ENCODE measurements around the gene RYR2. TPM values are rescaled to one million over a fixed set of nuclear protein-coding genes. Genes with fewer than 3 reads are reported as not detected.

The RYR2 gene
- total RNA-seq, 1 experiment from 2014 or later: 2.8 TPM

DNA sequence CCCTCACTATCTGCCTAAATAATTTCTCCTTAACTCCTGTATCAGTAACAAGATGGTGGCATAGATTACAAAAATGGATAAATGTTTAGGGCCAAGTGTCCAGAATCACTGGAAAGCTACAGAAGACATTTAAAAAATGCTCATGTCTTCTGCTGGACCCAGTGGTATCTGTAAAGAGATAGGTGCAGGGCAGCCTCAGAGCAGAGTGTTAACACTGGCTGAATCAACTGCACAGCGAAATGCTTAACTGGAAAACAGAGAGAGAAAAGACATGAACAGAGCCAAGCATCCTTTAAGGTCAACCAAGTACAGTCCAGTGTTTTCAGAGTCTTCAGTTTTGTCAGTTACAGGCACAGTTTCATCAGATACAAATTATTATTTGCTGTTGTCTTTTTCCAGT is 429.4 kb downstream of the RYR2 start:
- Histone ChIP-seq H3K27ac (ENCODE audit: low read depth, low read length, poor library complexity, severe bottlenecking) (no peak overlapping the region), H3K4me3 (ENCODE audit: low read depth, low read length, poor library complexity, severe bottlenecking) (no peak overlapping the region), H3K9me3 (ENCODE audit: low read depth, low read length, poor library complexity, severe bottlenecking) (no peaks in the 10 kb centered on the region), H3K27me3 (replicated peaks; ENCODE audit: insufficient read depth, low read depth, low read length, poor library complexity) (no peaks in the 10 kb centered on the region), H3K36me3 (ENCODE audit: insufficient read depth, low read length, poor library complexity, severe bottlenecking) (no peaks in the 10 kb centered on the region), H3K4me1 (ENCODE audit: insufficient read depth, low read length, poor library complexity, severe bottlenecking) (no peaks in the 10 kb centered on the region)
- DNase-seq (ENCODE audit: low spot score): no peak
- CTCF ChIA-PET: no interaction called here
- intact Hi-C loops (cut with micrococcal nuclease; ENCODE audit: unreplicated experiment): no loop called here
- POLR2A ChIA-PET (ENCODE audit: low non-redundant PET): no interaction called here
- BruUV-seq (replicated peaks): no TSS peak
- no peak for TF ChIP-seq EZH2 (IDR thresholded peaks at IDR 0.05; ENCODE audit: borderline replicate concordance, low read depth, low read length, poor library complexity, severe bottlenecking)
- TF ChIP-seq, protein P1, sequence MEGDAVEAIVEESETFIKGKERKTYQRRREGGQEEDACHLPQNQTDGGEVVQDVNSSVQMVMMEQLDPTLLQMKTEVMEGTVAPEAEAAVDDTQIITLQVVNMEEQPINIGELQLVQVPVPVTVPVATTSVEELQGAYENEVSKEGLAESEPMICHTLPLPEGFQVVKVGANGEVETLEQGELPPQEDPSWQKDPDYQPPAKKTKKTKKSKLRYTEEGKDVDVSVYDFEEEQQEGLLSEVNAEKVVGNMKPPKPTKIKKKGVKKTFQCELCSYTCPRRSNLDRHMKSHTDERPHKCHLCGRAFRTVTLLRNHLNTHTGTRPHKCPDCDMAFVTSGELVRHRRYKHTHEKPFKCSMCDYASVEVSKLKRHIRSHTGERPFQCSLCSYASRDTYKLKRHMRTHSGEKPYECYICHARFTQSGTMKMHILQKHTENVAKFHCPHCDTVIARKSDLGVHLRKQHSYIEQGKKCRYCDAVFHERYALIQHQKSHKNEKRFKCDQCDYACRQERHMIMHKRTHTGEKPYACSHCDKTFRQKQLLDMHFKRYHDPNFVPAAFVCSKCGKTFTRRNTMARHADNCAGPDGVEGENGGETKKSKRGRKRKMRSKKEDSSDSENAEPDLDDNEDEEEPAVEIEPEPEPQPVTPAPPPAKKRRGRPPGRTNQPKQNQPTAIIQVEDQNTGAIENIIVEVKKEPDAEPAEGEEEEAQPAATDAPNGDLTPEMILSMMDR (conservative IDR thresholded peaks at IDR 0.05; ENCODE audit: low read depth, low read length): no peak

DNA sequence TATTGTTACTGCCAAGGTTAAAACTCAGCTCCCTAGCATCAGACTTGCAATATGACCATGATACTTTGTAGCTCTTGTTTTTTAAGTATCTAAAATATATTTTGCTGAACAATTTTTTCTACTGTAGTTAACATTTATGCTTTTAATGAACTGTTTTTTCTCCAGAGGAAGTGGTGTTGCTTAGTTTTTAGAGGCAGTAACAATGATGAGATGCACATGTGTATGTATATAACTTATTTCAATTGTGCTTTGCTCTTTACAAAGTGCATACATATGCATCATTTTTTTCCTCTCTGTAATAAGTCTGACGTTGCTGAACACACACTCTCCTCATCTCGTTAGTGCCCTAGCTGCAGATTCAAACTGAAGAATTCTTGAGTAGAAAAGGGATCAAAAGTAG is 430.0 kb downstream of the RYR2 start:
- POLR2A ChIA-PET (ENCODE audit: low non-redundant PET): no interaction called here
- intact Hi-C loops (cut with micrococcal nuclease; ENCODE audit: unreplicated experiment): no loop called here
- TF ChIP-seq EZH2 (IDR thresholded peaks at IDR 0.05; ENCODE audit: borderline replicate concordance, low read depth, low read length, poor library complexity, severe bottlenecking): no peak
- TF ChIP-seq, protein P1 (conservative IDR thresholded peaks at IDR 0.05; ENCODE audit: low read depth, low read length): no peak
- no peaks in the 10 kb centered on the region for H3K36me3 ChIP-seq (ENCODE audit: insufficient read depth, low read length, poor library complexity, severe bottlenecking)
- no peak overlapping the region for H3K27ac ChIP-seq (ENCODE audit: low read depth, low read length, poor library complexity, severe bottlenecking)
- DNase-seq (ENCODE audit: low spot score): no peak
- no peaks in the 10 kb centered on the region for H3K27me3 ChIP-seq (replicated peaks; ENCODE audit: insufficient read depth, low read depth, low read length, poor library complexity)
- no peak overlapping the region for H3K4me3 ChIP-seq (ENCODE audit: low read depth, low read length, poor library complexity, severe bottlenecking)
- no peaks in the 10 kb centered on the region for H3K4me1 ChIP-seq (ENCODE audit: insufficient read depth, low read length, poor library complexity, severe bottlenecking)
- no TSS peak for BruUV-seq (replicated peaks)
- CTCF ChIA-PET: no interaction called here
- H3K9me3 ChIP-seq (ENCODE audit: low read depth, low read length, poor library complexity, severe bottlenecking): no peaks in the 10 kb centered on the region

DNA sequence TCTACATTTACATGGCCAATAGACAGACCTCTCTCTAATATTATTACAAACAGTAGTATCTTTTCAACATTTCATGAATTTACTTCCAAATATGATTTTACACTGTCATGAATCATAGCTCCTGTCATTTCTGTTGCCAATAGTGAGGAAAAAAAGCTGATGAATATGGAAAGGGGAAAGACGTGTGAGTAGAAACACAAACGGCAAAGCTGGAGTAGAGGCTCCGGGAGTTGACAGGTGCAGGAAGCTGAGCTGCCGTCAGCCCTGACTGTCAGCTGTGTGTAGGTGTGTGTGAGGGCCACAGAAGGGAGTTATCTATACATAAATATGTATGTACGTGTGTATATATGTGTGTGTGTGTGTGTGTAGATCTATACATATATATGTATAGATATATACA is 431.9 kb downstream of the RYR2 start:
- POLR2A ChIA-PET (ENCODE audit: low non-redundant PET): no interaction called here
- DNase-seq (ENCODE audit: low spot score): no peak
- no peaks in the 10 kb centered on the region for H3K9me3 ChIP-seq (ENCODE audit: low read depth, low read length, poor library complexity, severe bottlenecking)
- CTCF ChIA-PET: no interaction called here
- H3K4me3 ChIP-seq (ENCODE audit: low read depth, low read length, poor library complexity, severe bottlenecking): no peak overlapping the region
- no peaks in the 10 kb centered on the region for H3K4me1 ChIP-seq (ENCODE audit: insufficient read depth, low read length, poor library complexity, severe bottlenecking)
- no TSS peak for BruUV-seq (replicated peaks)
- no peak overlapping the region for H3K27ac ChIP-seq (ENCODE audit: low read depth, low read length, poor library complexity, severe bottlenecking)
- intact Hi-C loops (cut with micrococcal nuclease; ENCODE audit: unreplicated experiment): no loop called here
- H3K27me3 ChIP-seq (replicated peaks; ENCODE audit: insufficient read depth, low read depth, low read length, poor library complexity): no peaks in the 10 kb centered on the region
- H3K36me3 ChIP-seq (ENCODE audit: insufficient read depth, low read length, poor library complexity, severe bottlenecking): no peaks in the 10 kb centered on the region
- TF ChIP-seq, protein P1 (conservative IDR thresholded peaks at IDR 0.05; ENCODE audit: low read depth, low read length): no peak
- TF ChIP-seq EZH2 (IDR thresholded peaks at IDR 0.05; ENCODE audit: borderline replicate concordance, low read depth, low read length, poor library complexity, severe bottlenecking): no peak

Data from A673 (cell line).